GM21526 (cell line): ENCODE results near the gene NHLH2.

Source experiments
- ATAC-seq: cut with Tn5 transposase; IDR thresholded peaks from one replicate; pipeline ENCODE4 v1.9.1; 2021; ENCODE audit warnings: moderate library complexity; ENCODE audit not compliant: unreplicated experiment, low FRiP score

The NHLH2 gene

GRCh38 chr1:115839029-115839678, 1.8 kb downstream of the NHLH2 start:
- no peak for ATAC-seq

GRCh38 chr1:115838431-115839028, 2.4 kb downstream of the NHLH2 start:
- no peak for ATAC-seq

- ATAC-seq = no peak
Observed at GRCh38 chr1:115837740-115838421, 3.0 kb downstream of the NHLH2 start.

GRCh38 chr1:115837341-115837739, 3.6 kb downstream of the NHLH2 start:
- ATAC-seq = no peak

- ATAC-seq = no peak
Observed at GRCh38 chr1:115833856-115834255, 7.1 kb downstream of the NHLH2 start.

GRCh38 chr1:115832651-115833050, 8.3 kb downstream of the NHLH2 start:
- no peak for ATAC-seq

GRCh38 chr1:115830963-115831362, 10.0 kb downstream of the NHLH2 start:
- ATAC-seq = no peak

GRCh38 chr1:115829947-115830346, 11.0 kb downstream of the NHLH2 start:
- no peak for ATAC-seq

GRCh38 chr1:115829023-115829674, 11.8 kb downstream of the NHLH2 start:
- ATAC-seq = no peak

- ATAC-seq = no peak
Observed at GRCh38 chr1:115828101-115829022, 12.6 kb downstream of the NHLH2 start.

- ATAC-seq = no peak
Observed at GRCh38 chr1:115827452-115828044, 13.4 kb downstream of the NHLH2 start.

- ATAC-seq = no peak
Observed at GRCh38 chr1:115826628-115827027, 14.3 kb downstream of the NHLH2 start.

- ATAC-seq = no peak
Observed at GRCh38 chr1:115822117-115822516, 18.8 kb downstream of the NHLH2 start.

- no peak for ATAC-seq
Observed at GRCh38 chr1:115815694-115816093, 25.2 kb downstream of the NHLH2 start.

- ATAC-seq = no peak
Observed at GRCh38 chr1:115814685-115815398, 26.1 kb downstream of the NHLH2 start.

GRCh38 chr1:115813727-115814126, 27.2 kb downstream of the NHLH2 start:
- no peak for ATAC-seq

GRCh38 chr1:115811140-115811828, 29.6 kb downstream of the NHLH2 start:
- ATAC-seq = no peak

GRCh38 chr1:115810609-115811008, 30.3 kb downstream of the NHLH2 start:
- ATAC-seq = no peak

GRCh38 chr1:115809847-115810246, 31.1 kb downstream of the NHLH2 start:
- no peak for ATAC-seq
